GM19238 (cell line): ENCODE measurements around the gene MS4A4A.
"Not testable (repeated sequence)": the region's sequence is repeated elsewhere in the genome, so short reads cannot be mapped to it uniquely, and the experiment has no call there.

Experiments used
- DNase-seq: peaks from one replicate; pipeline ENCODE4 v3.0.0; 2011; ENCODE audit warnings: low spot score; ENCODE audit not compliant: insufficient read length

MS4A4A gene

DNA sequence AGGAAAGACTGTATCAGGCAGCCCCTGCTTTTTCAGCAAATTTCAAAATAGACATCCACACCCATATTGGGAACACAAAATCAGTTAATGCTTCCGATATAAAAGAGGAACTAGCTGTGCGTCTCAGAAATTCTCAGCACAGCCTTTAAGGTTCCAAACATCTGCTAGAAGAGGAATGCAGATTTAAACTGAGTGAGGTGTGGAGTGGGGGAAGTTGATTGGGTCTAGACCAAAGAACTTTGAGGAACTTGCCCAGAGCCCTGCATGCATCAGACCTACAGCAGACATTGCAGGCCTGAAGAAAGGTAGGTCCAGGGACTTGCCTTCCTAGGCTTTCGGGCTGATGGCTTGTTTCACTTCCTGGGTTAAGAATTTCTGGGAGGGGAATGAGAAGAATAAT lies at the start of gene MS4A4A:
MS4A4A (plus strand) TSS at position 255 of the 400 bp plus-strand sequence; CDS start at position 265, 10 bp downstream.
- DNase-seq, result no peak

DNA sequence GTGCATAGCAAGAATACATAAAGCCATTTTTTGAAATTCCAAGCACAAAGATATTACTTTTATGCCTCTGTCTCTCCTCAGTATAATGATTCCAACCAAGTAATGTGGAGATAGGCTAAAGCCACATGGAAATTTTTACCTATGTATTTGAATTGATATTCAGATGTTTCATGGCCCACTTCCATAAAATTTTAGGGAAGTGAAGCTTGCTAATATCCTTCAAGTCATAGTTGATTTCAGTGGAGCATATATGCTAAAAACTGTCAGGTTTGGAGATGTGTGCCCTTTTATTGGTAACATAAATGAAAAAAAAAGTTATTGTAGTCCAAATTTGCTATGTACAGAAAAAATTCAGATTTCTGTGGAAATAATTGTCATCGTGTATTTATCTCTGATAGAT lies 49.8 kb upstream of the MS4A4A start:
- DNase-seq, result no peak

DNA sequence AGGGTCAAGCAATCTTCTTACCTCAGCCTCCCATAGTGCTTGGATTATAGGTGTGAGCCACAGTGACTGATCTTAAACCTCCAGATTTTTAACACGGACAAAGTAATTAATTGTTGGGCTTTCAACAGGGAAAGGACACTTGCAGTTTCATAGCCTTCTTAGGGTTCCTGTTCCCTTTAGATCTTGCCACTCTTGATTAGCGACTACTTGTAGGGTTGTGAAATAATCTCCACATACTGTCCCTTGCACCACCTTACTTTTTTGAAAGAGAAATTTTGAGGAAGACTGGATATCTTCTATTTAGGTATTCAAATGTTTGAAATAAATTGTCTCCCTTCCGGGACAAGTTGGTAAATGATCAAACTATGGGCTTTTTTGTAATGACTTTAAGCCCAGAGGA lies 45.1 kb upstream of the MS4A4A start:
- DNase-seq, result no peak

DNA sequence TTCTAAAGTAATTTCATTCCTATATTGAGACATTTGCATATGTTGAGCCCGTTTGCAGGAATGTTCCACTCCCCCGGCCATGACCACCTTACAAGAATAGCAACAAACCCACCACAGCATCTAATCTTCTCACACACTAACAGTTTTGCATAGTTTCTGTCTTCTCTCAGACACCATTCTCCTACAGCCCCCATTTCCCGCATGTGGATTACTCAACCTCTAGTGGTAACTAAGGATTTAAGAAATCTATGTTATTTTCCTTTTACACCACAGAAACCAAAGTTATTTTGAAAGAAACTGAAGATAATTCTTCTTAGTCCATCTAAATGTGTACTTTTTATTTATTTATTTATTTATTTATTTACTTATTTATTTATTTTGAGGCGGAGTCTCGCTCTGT lies 39.8 kb upstream of the MS4A4A start:
- DNase-seq, result no peak

DNA sequence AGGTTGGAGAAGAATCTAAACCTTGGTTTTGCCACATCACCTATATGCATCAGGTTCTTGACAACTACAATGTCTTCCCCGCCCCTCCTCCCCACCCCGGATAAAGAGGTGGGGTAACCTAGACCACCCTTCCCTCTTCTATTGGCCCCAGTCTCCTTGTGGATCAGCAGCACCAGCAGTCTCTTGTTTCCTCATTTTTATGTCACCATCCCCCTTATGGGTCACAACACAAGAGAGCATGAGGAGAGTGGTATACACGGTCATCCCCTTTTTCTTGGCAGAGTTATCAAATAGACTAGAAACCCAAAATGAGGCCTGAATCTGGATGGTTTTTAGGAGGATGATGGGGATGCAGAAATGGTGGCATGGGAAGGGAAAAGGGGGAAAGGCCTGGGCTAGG lies 38.7 kb upstream of the MS4A4A start:
- DNase-seq, result no peak

DNA sequence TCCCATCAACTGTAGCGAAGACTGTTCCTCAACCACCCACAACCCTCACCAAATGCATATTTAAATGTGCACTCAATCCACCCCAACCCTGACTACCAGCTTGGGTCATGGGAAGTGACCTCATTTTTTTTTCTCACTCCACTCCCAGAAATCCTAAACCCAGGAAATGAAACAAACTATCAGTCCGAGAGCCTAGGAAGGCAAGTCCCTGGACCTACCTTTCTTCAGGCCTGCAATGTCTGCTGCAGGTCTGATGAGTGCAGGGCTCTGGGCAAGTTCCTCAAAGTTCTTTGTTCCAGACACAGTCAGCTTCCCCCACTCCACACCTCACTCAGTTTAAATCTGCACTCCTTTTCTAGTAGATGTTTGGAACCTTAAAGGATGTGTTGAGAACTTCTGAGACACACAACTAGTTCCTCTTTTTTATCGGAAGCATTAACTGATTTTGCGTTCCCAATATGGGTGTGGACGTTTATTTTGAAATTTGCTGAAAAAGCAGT lies 37.7 kb upstream of the MS4A4A start, which contains the start of gene MS4A4E:
MS4A4E (minus strand) TSS at position 398 of the 500 bp plus-strand sequence. CDS start 13,082 bp downstream, outside the sequence.
- no peak for DNase-seq

DNA sequence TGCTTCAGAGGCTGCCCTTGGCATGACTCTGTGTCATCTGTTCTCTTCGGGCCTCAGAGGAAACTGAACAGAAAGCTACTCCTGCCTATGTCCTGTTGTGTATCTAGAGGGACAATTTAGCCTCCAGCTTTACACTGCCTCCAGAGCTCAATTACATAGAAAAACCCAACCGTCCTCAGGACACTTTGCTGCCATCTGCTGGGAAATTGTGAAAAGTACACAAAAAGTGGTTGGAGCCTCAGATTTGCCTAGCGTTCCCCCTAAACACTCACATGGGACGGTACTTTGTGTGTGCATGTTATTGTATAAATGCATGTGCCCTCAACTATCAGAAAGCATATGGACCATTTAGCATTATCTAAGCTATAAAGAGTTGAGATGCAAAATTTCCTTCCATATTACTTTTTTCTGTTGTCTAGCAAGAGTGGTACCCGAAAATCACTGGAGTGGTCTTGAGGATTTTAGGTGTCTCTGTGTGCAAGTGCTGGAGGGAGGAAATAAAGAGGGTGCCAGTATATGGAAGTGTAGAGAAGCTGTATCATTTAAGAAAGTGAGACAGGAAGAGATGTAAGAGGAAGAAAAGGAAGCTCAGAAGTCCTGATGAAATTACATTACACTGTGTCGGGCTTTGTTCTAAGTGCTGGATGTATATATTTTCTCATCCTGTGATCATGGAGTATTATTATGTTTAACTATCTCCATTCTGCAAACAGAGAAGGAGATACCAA lies 28.8 kb upstream of the MS4A4A start:
- DNase-seq, result no peak

DNA sequence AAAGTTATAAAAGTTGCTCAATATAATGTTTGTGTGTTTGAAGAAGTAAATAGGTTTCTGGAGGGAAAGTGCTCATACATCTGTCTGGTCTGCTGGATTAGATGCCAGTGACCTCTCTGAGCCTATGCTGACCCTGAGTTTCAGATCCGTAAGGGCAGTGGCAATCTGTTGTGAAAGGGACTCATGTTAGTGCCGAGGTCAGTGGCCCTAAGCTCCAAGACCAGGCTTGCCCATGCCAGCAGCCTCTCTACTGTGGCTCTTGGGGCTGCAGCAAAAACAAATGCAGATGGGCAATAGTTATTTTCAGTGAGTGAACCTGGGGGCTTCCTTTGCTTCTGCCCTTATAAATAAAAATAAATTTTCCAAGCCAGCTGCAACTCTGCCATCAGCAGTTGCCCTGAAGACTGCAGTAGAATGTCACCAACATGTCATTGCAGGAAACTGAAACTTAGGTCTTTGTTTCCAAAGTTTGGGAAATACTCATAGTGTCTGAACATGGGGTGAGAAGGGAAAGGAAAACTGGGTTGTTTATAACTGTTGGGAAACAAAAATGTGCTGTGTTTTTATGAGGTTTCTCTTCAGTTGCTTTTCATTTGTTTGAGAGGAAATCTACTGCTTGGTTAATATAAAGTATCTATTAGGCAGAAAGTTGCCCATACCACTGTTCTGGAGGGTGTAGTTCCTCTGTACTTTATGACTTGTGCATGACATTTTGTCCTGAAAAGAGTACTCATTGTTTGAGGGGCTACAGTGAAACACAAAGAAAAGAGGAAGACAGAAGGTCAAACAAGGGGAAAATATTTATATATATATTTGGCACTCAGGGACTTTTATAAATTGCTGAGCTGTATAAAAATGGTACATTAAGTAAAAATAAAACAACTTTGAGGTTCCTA lies 28.0 kb upstream of the MS4A4A start:
- no peak for DNase-seq

DNA sequence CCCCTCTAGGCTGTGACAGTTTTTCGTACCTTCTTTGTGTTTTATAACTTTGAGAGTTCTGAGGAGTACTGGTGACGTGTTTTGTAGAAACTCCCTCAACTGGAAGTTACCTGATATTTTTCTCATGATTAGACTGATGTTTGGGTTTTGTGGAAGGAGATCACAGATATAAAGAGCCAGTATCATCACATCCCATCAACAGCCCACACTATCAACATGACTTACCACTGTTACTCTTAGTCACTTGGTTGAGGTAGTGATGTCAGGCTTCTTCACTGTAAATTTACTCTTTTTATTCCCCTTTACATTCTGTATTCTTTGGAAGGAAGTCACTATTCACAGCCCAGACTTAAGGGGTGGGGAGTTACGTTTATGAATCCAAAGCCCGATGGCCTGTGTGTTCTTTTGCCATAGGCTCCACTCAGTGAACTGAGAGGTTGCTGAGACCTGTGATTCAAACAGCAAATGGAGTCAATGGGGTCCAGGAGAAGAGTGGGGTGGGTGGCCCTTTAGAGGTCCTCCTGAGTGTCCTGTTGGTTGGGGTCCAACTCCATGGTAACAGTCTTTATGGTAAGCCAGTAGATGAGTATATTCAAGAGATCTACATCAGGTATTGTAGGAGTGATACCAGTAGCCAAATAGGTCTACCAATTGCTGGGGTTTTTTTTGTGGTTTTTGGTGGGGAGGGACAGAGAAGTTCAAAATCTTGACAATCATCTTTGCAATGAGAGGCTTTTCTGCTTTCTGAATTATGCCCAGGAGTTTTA lies 22.3 kb upstream of the MS4A4A start:
- DNase-seq, result no peak

DNA sequence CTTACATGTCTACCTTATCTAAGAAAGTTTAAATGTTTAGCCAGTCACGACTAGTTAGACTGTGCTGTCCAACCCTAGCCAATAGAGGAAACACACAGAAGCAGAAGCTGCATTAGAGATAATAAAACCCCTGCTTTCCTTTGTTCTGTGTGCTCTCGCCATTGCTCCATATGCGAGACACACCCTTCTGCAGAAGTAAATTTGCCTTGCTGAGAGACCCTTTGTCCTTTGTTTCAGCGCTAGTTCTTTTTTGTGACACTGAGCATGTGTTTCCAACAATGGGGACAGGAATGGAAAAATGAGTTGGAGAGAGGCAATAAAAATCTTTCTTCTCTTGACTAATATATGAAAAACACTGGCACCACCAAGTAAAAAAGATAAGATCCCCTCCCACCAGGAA lies 19.5 kb upstream of the MS4A4A start:
- no peak for DNase-seq

DNA sequence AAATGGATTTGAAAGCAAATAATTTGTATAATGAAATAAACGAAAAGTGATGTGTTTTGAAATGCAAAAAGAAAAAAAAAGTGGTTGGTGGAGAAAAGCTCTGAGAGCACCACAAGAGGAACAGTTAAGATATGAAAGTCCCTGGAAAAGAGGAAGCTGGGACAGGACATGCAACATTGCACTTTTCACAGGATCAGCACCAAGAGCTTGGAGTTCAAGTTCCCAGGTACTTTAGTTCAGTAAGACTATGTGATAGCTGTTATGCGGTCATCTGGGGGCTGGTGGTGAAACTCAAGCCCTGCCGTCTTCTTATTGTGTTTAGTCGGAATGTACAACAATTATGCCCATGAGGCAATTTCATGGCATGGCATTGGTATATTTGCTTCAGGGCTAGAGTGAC lies 17.1 kb upstream of the MS4A4A start:
- DNase-seq, result no peak

DNA sequence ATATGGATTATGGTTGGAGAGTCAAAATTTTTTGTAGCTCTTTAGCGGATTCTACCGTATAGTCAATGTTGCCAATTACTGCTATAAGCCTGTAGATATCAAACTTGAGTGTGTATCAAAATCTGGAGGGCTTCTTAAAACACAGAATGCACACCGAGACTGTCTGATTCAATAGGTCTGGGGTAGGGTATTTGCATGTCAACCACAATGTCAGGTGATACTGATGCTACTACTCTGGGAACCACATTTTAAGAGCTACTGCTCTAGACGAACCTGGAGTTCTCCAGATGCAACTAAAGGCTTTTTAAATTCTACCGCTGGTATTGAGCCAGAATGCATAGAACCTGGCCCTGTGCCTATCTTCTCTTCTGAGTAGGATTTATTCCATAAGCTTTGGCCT lies 15.8 kb upstream of the MS4A4A start:
- no peak for DNase-seq

DNA sequence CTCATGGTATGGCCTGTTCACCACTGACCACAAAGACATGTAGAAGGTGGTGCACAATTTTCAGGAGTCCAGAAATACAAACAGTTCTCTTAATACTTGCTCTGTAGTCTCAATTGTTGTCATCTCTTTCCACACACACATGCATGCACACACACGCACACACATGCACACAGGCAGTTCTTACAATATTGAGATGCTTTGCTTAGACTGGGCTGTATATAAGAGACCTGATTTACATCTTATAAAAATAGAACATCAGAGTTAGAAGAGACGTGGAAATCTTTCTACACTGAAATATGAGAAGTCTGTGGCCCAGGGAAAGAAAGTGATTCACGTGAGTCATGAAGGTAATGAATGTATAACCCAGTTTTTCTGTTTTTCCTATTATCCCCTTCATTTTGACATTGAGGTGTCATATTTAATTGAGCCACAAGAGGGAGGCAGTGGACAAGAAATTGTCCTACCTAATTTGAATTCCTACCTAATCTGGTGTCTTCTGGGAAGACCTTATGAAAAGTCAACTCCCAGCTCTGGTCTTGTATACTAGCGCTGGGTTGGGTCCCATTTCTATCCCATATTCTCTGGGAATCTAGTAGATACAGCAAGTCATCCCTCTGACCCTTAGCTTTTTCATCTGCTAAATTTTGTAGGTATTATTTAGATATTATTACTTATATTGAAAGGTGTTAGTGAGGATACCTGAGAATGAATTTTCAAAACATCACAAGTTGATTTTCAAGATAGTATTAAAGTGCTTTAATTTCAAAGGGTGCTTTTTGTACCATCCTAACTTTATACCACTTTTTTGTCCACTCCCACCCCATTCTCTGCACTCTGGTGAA lies 14.9 kb upstream of the MS4A4A start:
- peak; percentile 6 for DNase-seq

DNA sequence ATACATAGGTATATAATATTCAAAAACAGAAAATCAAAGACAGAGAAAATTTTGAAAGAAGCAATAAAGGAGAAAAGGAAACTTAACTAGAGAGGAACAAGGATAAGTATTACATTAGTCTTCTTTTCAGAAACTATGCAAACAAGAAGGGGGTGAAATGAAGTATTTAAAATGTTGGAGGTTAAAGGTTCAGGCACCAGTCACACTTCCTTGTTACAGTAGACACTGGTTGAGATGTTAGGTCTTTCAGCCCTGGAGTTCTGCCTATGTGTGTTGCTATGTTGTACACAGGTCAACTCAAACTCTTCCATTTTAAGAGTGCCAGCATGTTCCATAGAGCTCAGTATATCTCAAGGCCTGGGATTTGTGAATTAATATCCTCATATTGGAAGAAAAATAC lies 6.0 kb upstream of the MS4A4A start:
- DNase-seq, result no peak

DNA sequence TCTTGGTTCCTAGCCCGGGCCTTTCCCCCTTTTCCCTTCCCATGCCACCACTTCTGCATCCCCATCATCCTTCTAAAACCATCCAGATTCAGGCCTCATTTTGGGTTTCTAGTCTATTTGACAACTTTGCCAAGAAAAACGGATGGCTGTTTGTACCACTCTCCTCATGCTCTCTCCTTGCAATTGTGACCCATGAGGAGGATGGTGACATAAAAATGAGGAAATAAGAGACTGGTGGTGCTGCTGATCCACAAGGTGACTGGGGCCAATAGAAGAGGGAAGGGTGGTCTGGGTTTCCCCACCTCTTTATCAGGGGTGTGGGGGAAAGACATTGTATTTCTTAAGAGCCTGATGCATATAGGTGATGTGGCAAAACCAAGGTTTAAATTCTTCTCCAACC lies 1.0 kb downstream of the MS4A4A start:
- DNase-seq, result no peak

DNA sequence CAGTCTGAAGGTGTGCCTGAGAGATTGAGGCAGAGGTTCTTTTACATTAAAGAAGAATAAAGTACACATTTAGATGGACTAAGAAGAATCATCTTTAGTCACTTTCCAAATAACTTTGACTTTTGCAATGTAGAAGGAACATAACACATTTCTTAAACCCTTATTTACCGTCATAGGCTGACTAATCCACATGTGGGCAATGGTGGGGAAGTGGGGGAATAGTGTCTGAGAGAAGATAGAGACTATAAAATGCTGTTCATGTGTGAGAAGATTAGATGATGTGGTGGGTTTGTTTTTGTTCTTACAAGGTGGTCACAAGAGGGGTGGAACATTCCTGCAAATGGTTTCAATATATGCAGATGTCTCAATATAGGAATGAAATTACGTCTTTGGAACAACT lies 1.8 kb downstream of the MS4A4A start:
- DNase-seq, result no peak

DNA sequence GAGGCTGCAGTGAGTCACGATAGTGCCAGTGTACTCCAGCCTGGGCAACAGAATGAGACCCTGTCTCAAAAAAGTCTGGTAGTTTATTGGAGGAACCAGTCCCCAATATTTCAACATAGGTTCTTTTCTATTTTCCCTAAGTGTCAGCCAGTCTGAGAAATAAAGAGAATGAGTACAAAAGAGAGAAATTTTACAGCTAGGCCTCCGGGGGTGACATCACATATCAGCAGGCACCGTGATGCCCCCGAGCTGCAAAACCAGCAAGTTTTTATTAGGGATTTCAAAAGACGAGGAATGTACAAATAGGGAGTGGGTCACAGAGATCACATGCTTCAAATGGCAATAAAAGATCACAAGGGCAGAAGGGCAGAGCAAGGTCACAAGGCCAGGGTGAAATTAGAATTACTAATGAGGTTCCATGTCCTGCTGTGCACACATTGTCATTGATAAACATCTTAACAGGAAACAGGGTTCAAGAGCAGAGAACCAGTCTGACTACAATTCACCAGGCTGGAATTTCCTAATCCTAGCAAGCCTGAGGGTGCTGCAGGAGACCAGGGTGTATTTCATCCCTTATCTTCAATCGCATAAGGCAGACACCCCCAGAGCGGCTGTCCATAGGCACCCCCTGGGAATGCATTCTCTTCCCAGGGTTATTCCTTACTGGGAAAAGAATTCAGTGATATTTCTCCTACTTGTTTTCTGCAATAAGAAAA lies 5.1 kb downstream of the MS4A4A start:
- not testable (repeated sequence) for DNase-seq

DNA sequence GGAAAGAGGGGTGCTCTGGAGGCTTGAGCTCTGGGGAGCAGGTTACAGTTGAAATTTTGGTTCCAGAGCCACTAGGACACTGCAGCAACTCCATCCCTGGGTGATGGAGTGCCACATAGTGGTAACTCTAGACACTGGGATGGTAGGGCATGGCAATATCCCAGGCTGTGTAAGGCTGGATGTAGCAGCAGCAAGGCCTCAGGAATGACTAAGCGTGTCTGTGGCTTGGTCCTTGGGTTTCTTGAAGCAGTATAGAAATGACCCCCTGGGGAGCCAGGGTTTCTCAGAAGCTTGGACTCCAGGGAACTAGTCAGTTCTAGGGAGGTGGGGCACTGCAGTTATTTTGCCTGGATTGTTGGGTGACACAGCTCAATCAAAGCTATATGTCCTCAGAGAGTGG lies 8.1 kb downstream of the MS4A4A start:
- DNase-seq, result no peak

DNA sequence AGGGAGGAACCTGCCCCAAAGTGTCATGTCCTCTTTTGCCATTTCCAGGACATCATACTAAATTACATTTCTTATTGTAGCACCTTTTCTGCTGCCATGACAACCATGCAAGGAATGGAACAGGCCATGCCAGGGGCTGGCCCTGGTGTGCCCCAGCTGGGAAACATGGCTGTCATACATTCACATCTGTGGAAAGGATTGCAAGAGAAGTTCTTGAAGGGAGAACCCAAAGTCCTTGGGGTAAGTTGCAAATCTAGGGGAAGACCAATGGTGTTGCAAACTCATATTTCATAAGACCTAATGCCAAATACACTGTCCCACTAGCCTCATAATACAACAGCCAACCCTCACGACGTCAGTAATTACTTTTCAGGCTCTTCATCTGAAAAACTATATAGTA lies 11.7 kb downstream of the MS4A4A start:
- no peak for DNase-seq

DNA sequence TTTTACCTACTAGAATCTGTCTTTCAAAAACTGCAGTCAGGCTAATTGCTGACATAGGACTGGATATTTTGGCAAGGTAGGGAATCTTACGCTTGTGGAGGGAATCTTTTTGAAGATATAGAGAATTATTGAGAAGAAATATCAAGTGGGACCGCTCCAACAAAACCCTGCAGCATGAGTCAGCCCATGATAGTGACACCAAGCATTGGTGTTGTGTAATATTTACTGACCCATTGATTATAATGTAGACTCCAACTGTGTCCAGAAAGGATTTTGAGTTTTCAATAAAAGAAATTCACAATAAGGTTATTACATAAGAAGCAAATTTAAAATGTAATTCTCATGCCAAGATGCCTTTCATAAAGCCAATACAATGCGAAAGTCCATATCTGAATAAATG lies 20.7 kb downstream of the MS4A4A start:
- DNase-seq, result no peak
